ENCODE measurements around the gene WIPF2.

WIPF2 gene

GRCh38 chr17:40230670-40231069 is 11.6 kb downstream of the WIPF2 start:
- H3K36me3 ChIP-seq (ENCODE audit: control insufficient read depth in 2 of 2, insufficient read depth in 1 of 2, low read length in 2 of 2) = peaks cover 18 to 19% of the 10 kb centered on the region in 2 experiments
- no peak overlapping the region for H3K27ac ChIP-seq (ENCODE audit: extremely low read depth, low read depth, low read length)
- H3K4me1 ChIP-seq (ENCODE audit: control insufficient read depth, insufficient read depth, low read length) = no peaks in the 10 kb centered on the region
- ChIA-PET POLR2A (interaction anchor here (1.3 kb wide), 1 partner anchor 11 kb away, joined by 6 read pairs; the partner anchor contains the start of gene WIPF2), CTCF (interaction anchor here (0.6 to 1.1 kb wide), 5 partner anchors 12 to 155 kb away, joined by 3 to 8 read pairs (median 3); partner anchors contain the start of gene WIPF2)
- H3K9me3 ChIP-seq (ENCODE audit: control insufficient read depth, insufficient read depth, low read depth, low read length) = no peaks in the 10 kb centered on the region
- H3K4me3 ChIP-seq (ENCODE audit: low read depth, low read length) = no peak overlapping the region
- TF ChIP-seq ZNF521 (tag by site-specific recombination; IDR thresholded peaks at IDR 0.05) = no peak
- no peak for TF ChIP-seq ZNF19 (tag by site-specific recombination; IDR thresholded peaks at IDR 0.05; ENCODE audit: low read depth)
- TF ChIP-seq PBX3 (CRISPR knock-in tag; IDR thresholded peaks at IDR 0.05) = no peak
- TF ChIP-seq ZNF600 (tag by site-specific recombination; IDR thresholded peaks at IDR 0.05) = no peak
- TF ChIP-seq SCRT1 (tag by site-specific recombination; IDR thresholded peaks at IDR 0.05; ENCODE audit: borderline replicate concordance) = no peak
- TF ChIP-seq ZNF274 (IDR thresholded peaks at IDR 0.05; ENCODE audit: low read length) = no peak
- TF ChIP-seq ZNF274 (tag by site-specific recombination; IDR thresholded peaks at IDR 0.05; ENCODE audit: borderline replicate concordance) = no peak
- TF ChIP-seq ZNF426 (tag by site-specific recombination; IDR thresholded peaks at IDR 0.05) = no peak
- TF ChIP-seq HIC1 (tag by site-specific recombination; IDR thresholded peaks at IDR 0.05) = no peak
- TF ChIP-seq REST (tag by site-specific recombination; IDR thresholded peaks at IDR 0.05) = no peak
- TF ChIP-seq ZBTB49 (tag by site-specific recombination; IDR thresholded peaks at IDR 0.05; ENCODE audit: low read depth) = no peak
- no peak for TF ChIP-seq ZBTB10 (tag by site-specific recombination; IDR thresholded peaks at IDR 0.05)
- TF ChIP-seq ZNF747 (tag by site-specific recombination; IDR thresholded peaks at IDR 0.05) = no peak
- no peak for TF ChIP-seq ZNF580 (tag by site-specific recombination; IDR thresholded peaks at IDR 0.05)
- TF ChIP-seq ZNF513 (tag by site-specific recombination; IDR thresholded peaks at IDR 0.05) = no peak
- no peak for TF ChIP-seq ZNF341 (tag by site-specific recombination; IDR thresholded peaks at IDR 0.05; ENCODE audit: low read depth)
- TF ChIP-seq KLF8 (tag by site-specific recombination; IDR thresholded peaks at IDR 0.05) = no peak
- TF ChIP-seq ZNF449 (tag by site-specific recombination; IDR thresholded peaks at IDR 0.05) = no peak
- TF ChIP-seq ZNF157 (tag by site-specific recombination; IDR thresholded peaks at IDR 0.05) = no peak
